H9 (cell line): ENCODE results near the gene TFR2. TPM values are rescaled to one million over a fixed set of nuclear protein-coding genes. Genes with fewer than 3 reads are reported as not detected.

ENCODE experiments used
- DNase-seq: peaks from one replicate; pipeline ENCODE4 v3.0.0-alpha.2; 2017
- H2AFZ ChIP-seq: one replicate; pipeline ENCODE4 v1.6.1; 2013; ENCODE audit warnings: mild to moderate bottlenecking, low read length, control low read depth, moderate library complexity
- H2AK5ac ChIP-seq: 2 replicates; pipeline ENCODE4 v1.6.1; 2013; ENCODE audit warnings: low read length, control low read depth, mixed read lengths; ENCODE audit not compliant: insufficient read length
- H2BK120ac ChIP-seq: one replicate; pipeline ENCODE4 v1.6.1; 2013; ENCODE audit warnings: low read depth, mild to moderate bottlenecking, low read length, control low read depth, inconsistent platforms; ENCODE audit not compliant: poor library complexity, severe bottlenecking
- H2BK12ac ChIP-seq: 2 replicates; pipeline ENCODE4 v1.6.1; 2013; ENCODE audit warnings: low read length, control low read depth, mixed read lengths, low read depth; ENCODE audit not compliant: insufficient read length
- H2BK15ac ChIP-seq: 2 replicates; pipeline ENCODE4 v1.6.1; 2013; ENCODE audit warnings: low read depth, low read length, control low read depth
- H2BK20ac ChIP-seq: one replicate; pipeline ENCODE4 v1.6.1; 2013; ENCODE audit warnings: low read depth, mild to moderate bottlenecking, low read length, control low read depth, inconsistent platforms; ENCODE audit not compliant: poor library complexity, severe bottlenecking
- H2BK5ac ChIP-seq: 2 replicates; pipeline ENCODE4 v1.6.1; 2013; ENCODE audit warnings: low read length, control low read depth, mixed read lengths; ENCODE audit not compliant: insufficient read length
- H3K14ac ChIP-seq: 2 replicates; pipeline ENCODE4 v1.6.1; 2013; ENCODE audit warnings: low read length, control low read depth; ENCODE audit not compliant: insufficient read depth
- H3K18ac ChIP-seq: 2 replicates; pipeline ENCODE4 v1.6.1; 2013; ENCODE audit warnings: low read depth, mild to moderate bottlenecking, mixed read lengths, low read length, control low read depth; ENCODE audit not compliant: insufficient read length
- H3K23ac ChIP-seq: 2 replicates; pipeline ENCODE4 v1.6.1; 2013; ENCODE audit warnings: low read length, control low read depth, mixed read lengths, low read depth; ENCODE audit not compliant: insufficient read length
- H3K23me2 ChIP-seq: 2 replicates; pipeline ENCODE4 v1.6.1; 2013; ENCODE audit warnings: low read depth, mild to moderate bottlenecking, mixed read lengths, low read length, control low read depth; ENCODE audit not compliant: insufficient read length, poor library complexity, severe bottlenecking
- H3K27ac ChIP-seq: 2 replicates; pipeline ENCODE4 v1.5.1; 2013; ENCODE audit warnings: low read length, control low read depth, mixed read lengths, low read depth; ENCODE audit not compliant: insufficient read length
- H3K27me3 ChIP-seq: 2 replicates; pipeline ENCODE4 v1.6.1; 2013; ENCODE audit warnings: low read length, control low read depth, inconsistent platforms; ENCODE audit not compliant: insufficient read depth
- H3K4ac ChIP-seq: 2 replicates; pipeline ENCODE4 v1.6.1; 2013; ENCODE audit warnings: low read depth, mild to moderate bottlenecking, control low read depth, inconsistent platforms, low read length, moderate library complexity
- H3K4me1 ChIP-seq: 2 replicates; pipeline ENCODE4 v1.6.1; 2013; ENCODE audit warnings: low read length, control low read depth, inconsistent platforms; ENCODE audit not compliant: insufficient read depth
- H3K4me2 ChIP-seq: 2 replicates; pipeline ENCODE4 v1.6.1; 2013; ENCODE audit warnings: low read length, control low read depth, mixed read lengths; ENCODE audit not compliant: insufficient read length, insufficient read depth
- H3K56ac ChIP-seq: 2 replicates; pipeline ENCODE4 v1.6.1; 2013; ENCODE audit warnings: low read depth, mild to moderate bottlenecking, mixed read lengths, low read length, control low read depth; ENCODE audit not compliant: insufficient read length
- H3K79me1 ChIP-seq: 2 replicates; pipeline ENCODE4 v1.6.1; 2013; ENCODE audit warnings: low read depth, mild to moderate bottlenecking, moderate library complexity, low read length, control low read depth, inconsistent platforms; ENCODE audit not compliant: insufficient read depth, poor library complexity, severe bottlenecking
- H3K79me2 ChIP-seq: 2 replicates; pipeline ENCODE4 v1.6.1; 2013; ENCODE audit warnings: low read length, control low read depth, inconsistent platforms; ENCODE audit not compliant: insufficient read depth
- H3K9ac ChIP-seq: 2 replicates; pipeline ENCODE4 v1.6.1; 2013; ENCODE audit warnings: low read length, control low read depth, mixed read lengths; ENCODE audit not compliant: insufficient read length; ENCODE audit errors: extremely low read depth
- H3K9me3 ChIP-seq: one replicate; pipeline ENCODE4 v1.6.1; 2013; ENCODE audit warnings: low read depth, low read length, inconsistent platforms; ENCODE audit not compliant: control insufficient read depth
- H3T11ph ChIP-seq: one replicate; pipeline ENCODE4 v1.6.1; 2013; ENCODE audit warnings: mild to moderate bottlenecking, low read length, control low read depth, inconsistent platforms
- H4K20me1 ChIP-seq: one replicate; pipeline ENCODE4 v1.6.1; 2013; ENCODE audit not compliant: control insufficient read depth, insufficient read length, insufficient read depth
- H4K5ac ChIP-seq: 2 replicates; pipeline ENCODE4 v1.6.1; 2013; ENCODE audit warnings: low read depth, mild to moderate bottlenecking, mixed read lengths, low read length, control low read depth; ENCODE audit not compliant: insufficient read length
- H4K8ac ChIP-seq: replicated peaks from 2 replicates; pipeline ENCODE4 v1.6.1; 2013; ENCODE audit warnings: low read length, control low read depth, mixed read lengths, low read depth; ENCODE audit not compliant: insufficient read length
- H4K91ac ChIP-seq: 2 replicates; pipeline ENCODE4 v1.6.1; 2013; ENCODE audit warnings: low read depth, mild to moderate bottlenecking, moderate library complexity, mixed read lengths, low read length, control low read depth; ENCODE audit not compliant: insufficient read length
- H3K27ac Mint-ChIP-seq, 3 experiments: 2 replicates in 2 of 3; 3 replicates in 1 of 3; pipeline ENCODE4 v1.8.0; 2020 to 2021; ENCODE audit warnings: mixed read lengths in 3 of 3, mild to moderate bottlenecking in 1 of 3, moderate library complexity in 1 of 3
- H3K27me3 Mint-ChIP-seq: 2 replicates; pipeline ENCODE4 v1.8.0; 2021; ENCODE audit warnings: low read depth, mild to moderate bottlenecking, moderate library complexity, mixed read lengths
- H3K36me3 Mint-ChIP-seq, 3 experiments: 2 replicates in 2 of 3; 3 replicates in 1 of 3; pipeline ENCODE4 v1.8.0; 2020 to 2021; ENCODE audit warnings: low read depth in 3 of 3, mixed read lengths in 3 of 3; ENCODE audit not compliant: insufficient read depth in 1 of 3
- H3K4me1 Mint-ChIP-seq, 2 experiments: 2 replicates each; pipeline ENCODE4 v1.8.0; 2020; ENCODE audit warnings: mixed read lengths in 2 of 2
- H3K4me3 Mint-ChIP-seq, 2 experiments: 2 replicates in 1 of 2; 3 replicates in 1 of 2; pipeline ENCODE4 v1.8.0; 2020 to 2021; ENCODE audit warnings: mild to moderate bottlenecking in 2 of 2, mixed read lengths in 2 of 2, moderate library complexity in 1 of 2
- H3K9me3 Mint-ChIP-seq, 2 experiments: 2 replicates in 1 of 2; 3 replicates in 1 of 2; pipeline ENCODE4 v1.8.0; 2020; ENCODE audit warnings: mild to moderate bottlenecking in 2 of 2, mixed read lengths in 2 of 2, moderate library complexity in 1 of 2
- CTCF ChIP-seq: fragments of 200-600 bp; sonication (generic); conservative IDR thresholded peaks from 3 replicates; pipeline ENCODE4 v1.8.0; 2021; ENCODE audit warnings: antibody characterized with exemption, mild to moderate bottlenecking
- WGBS: extraction: QIAGEN DNeasy Blood & Tissue Kit; methylation state at CpG from one replicate; pipeline ENCODE4 v1.1.7; 2013; ENCODE audit warnings: missing lambda C conversion rate, low lambda C conversion rate, mixed read lengths; ENCODE audit not compliant: insufficient read length; ENCODE audit errors: extremely low coverage; 5-methylcytosine and 5-hydroxymethylcytosine counted together
- total RNA-seq: library from RNA; stranded (reverse); gene quantifications from 2 replicates; pipeline ENCODE4 v1.2.1, GENCODE V29; 2021

The TFR2 gene
- total RNA-seq, 1 experiment from 2014 or later = 2.3 TPM

DNA sequence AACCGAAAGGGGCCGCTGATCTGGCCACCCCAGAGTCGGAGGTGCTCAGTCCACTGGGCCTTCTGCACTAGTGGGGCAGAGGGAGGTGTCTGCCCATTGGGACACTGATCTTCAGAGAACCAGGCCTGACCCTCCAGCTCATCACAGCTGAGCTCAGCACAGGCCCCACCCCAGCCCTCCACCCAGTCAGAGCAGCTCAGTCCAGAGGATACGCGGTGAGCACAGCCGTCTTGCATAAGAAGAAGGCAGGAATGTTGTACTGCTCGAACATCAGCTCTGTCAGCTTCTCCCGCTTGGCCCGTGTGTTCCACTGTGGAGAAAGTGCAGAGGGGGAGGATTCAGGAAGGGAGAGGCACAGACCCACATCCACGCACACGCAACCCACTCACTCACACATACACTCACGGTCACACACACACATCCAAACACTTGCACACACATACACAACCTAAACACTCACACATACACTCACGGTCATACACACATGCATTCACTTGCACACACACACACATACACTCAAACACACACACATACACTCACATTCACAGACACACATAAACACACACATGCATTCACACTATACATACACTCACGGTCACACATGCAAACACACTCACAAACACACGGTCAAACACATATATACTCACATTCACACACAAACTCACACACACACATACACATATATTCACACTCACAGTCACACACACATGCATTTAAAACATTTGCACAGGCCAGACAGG, 8.6 kb upstream of the TFR2 start:
- H2BK5ac ChIP-seq = no peak overlapping the region
- H3T11ph ChIP-seq = no peak overlapping the region
- H2BK12ac ChIP-seq = no peak overlapping the region
- H4K91ac ChIP-seq = no peak overlapping the region
- H4K20me1 ChIP-seq = no peaks in the 10 kb centered on the region
- H2AFZ ChIP-seq = no peak overlapping the region
- H4K5ac ChIP-seq = no peak overlapping the region
- no peak overlapping the region for H2BK20ac ChIP-seq
- H3K9me3 ChIP-seq = no peaks in the 10 kb centered on the region
- H3K23ac ChIP-seq = no peak overlapping the region
- no peak for TF ChIP-seq CTCF
- H3K79me1 ChIP-seq = no peaks in the 10 kb centered on the region
- peak overlapping the region; percentile 13 for H3K56ac ChIP-seq
- no peak overlapping the region for H3K4me2 ChIP-seq
- no peak overlapping the region for H3K9ac ChIP-seq
- no peak overlapping the region for H3K14ac ChIP-seq
- Mint-ChIP-seq H3K9me3 (no peaks in the 10 kb centered on the region), H3K4me3 (no peak overlapping the region), H3K27me3 (peaks cover 47% of the 10 kb centered on the region), H3K36me3 (no peaks in the 10 kb centered on the region), H3K4me1 (peaks cover 10 to 13% of the 10 kb centered on the region in 2 experiments), H3K27ac (no peak overlapping the region)
- H3K4me1 ChIP-seq = no peaks in the 10 kb centered on the region
- H4K8ac ChIP-seq = no peak overlapping the region
- peaks cover 5% of the 10 kb centered on the region for H3K27me3 ChIP-seq
- H3K27ac ChIP-seq = no peak overlapping the region
- H2AK5ac ChIP-seq = no peak overlapping the region
- no peak overlapping the region for H2BK15ac ChIP-seq
- no peak overlapping the region for H2BK120ac ChIP-seq
- 100% methylated on average over 3 of the region's 15 CpGs for WGBS
- no peaks in the 10 kb centered on the region for H3K79me2 ChIP-seq
- no peak overlapping the region for H3K18ac ChIP-seq
- H3K23me2 ChIP-seq = no peaks in the 10 kb centered on the region
- no peak for DNase-seq
- no peak overlapping the region for H3K4ac ChIP-seq
